ENCODE measurements around the gene LCE3B. TPM values are rescaled to one million over a fixed set of nuclear protein-coding genes. Genes with fewer than 3 reads are reported as not detected.

The LCE3B gene
- not detected in 2 replicates for total RNA-seq (2011; cell fraction: chromatin; rRNA removed; ENCODE audit: low replicate concordance)
- not detected in 2 replicates for total RNA-seq (2011; cell fraction: nucleolus; rRNA removed)
- total RNA-seq (2011; cell fraction: nucleoplasm; rRNA removed) = not detected in 2 replicates
- total RNA-seq (2014; rRNA removed) (not detected in 2 replicates), total RNA-seq (2014; rRNA removed; fragmentation: Illumina TruSeq; extraction: Trizol) (not detected in 2 replicates), total RNA-seq (2015; rRNA removed; fragmentation: Illumina TruSeq; extraction: Trizol) (not detected in 2 replicates), total RNA-seq (2021) (not detected in 2 replicates), polyA plus RNA-seq (2011; rRNA removed) (not detected in 2 replicates), polyA plus RNA-seq (2014; fragmentation: Illumina TruSeq; extraction: Trizol) (not detected in 2 replicates), polyA plus RNA-seq (2014; fragmentation: Nextera tagmentation; extraction: Ambion mirVana) (not detected), polyA plus RNA-seq (2014; rRNA removed) (not detected in 2 replicates), polyA minus RNA-seq (2011; rRNA and poly(A)+ RNA removed) (not detected in 2 replicates), Bru-seq, nascent RNA (not detected), BruChase-seq, experiment 1, labeled RNA remaining after a 2-hour chase (not detected), BruChase-seq, experiment 2, labeled RNA remaining after a 6-hour chase (not detected)
- polyA plus RNA-seq (2011; cell fraction: cytosol; rRNA removed) = not detected in 2 replicates
- not detected in 2 replicates for polyA plus RNA-seq (2011; cell fraction: nucleus; rRNA removed)
- not detected in 2 replicates for polyA plus RNA-seq (2012)
- polyA minus RNA-seq (2011; cell fraction: cytosol; rRNA and poly(A)+ RNA removed) = not detected in 2 replicates
- not detected in 2 replicates for polyA minus RNA-seq (2011; cell fraction: nucleus; rRNA and poly(A)+ RNA removed)
- long read RNA-seq, experiment 1 = 0 reads
- long read RNA-seq, experiment 2 = 0 reads
- long read RNA-seq, experiment 3 = 0 reads

GRCh38 chr1:152613511-152613910 is at the start of gene LCE3B:
Gene LCE3B (plus strand): TSS chr1:152613811. CDS start chr1:152613811, 0 bp downstream.
- FAIRE-seq = no peak
- ChIA-PET CTCF (ENCODE audit: low intra/inter-chr PET ratio) (no interaction called here), POLR2A (no interaction called here)
- Histone ChIP-seq H4K20me1 (replicated peaks; ENCODE audit: control insufficient read depth, insufficient read depth, low read length) (no peaks in the 10 kb centered on the region), H3K27ac (ENCODE audit: extremely low read depth, low read depth, low read length) (no peak within 1 kb of the TSS), H3K79me2 (ENCODE audit: control insufficient read depth, insufficient read depth, low read length) (no peaks in the 10 kb centered on the region), H3K9ac (ENCODE audit: insufficient read depth in 1 of 2, low read depth in 2 of 2, low read length in 2 of 2) (no peak within 1 kb of the TSS), H3K4me1 (replicated peaks in 1 of 2; ENCODE audit: control insufficient read depth in 2 of 2, insufficient read depth in 2 of 2, low read length in 2 of 2) (no peaks in the 10 kb centered on the region), H3K4me3 (no peak within 1 kb of the TSS), H2AFZ (ENCODE audit: low read depth, low read length) (no peak within 1 kb of the TSS), H3K9me1 (ENCODE audit: control insufficient read depth, insufficient read depth, low read length) (no peaks in the 10 kb centered on the region), H3K27me3 (ENCODE audit: control insufficient read depth in 2 of 2, insufficient read depth in 2 of 2, low read length in 2 of 2) (no peaks in the 10 kb centered on the region), H3K36me3 (ENCODE audit: control insufficient read depth, insufficient read depth, low read length) (no peaks in the 10 kb centered on the region), H3K9me3 (replicated peaks; ENCODE audit: control insufficient read depth, insufficient read depth, low read depth, low read length) (no peaks in the 10 kb centered on the region), H3K4me2 (ENCODE audit: insufficient read depth, low read length) (no peak within 1 kb of the TSS)
- WGBS (ENCODE audit: insufficient coverage, low coverage, missing lambda C conversion rate) = 0% methylated on average over 1 of the region's 1 CpG
- DNase-seq (ENCODE audit: extremely low read depth in 1 of 4, low spot score in 3 of 4) = no peak
- ATAC-seq = no peak
- TF ChIP-seq ZNF609 (CRISPR knock-in tag; IDR thresholded peaks at IDR 0.05; ENCODE audit: borderline replicate concordance) = no peak
- TF ChIP-seq SP2 (IDR thresholded peaks at IDR 0.05; ENCODE audit: extremely low read depth, low read depth, low read length, poor library complexity, severe bottlenecking) = no peak
- no peak for TF ChIP-seq ZNF395 (CRISPR knock-in tag; IDR thresholded peaks at IDR 0.05)
- no peak for TF ChIP-seq POLR2A (conservative IDR thresholded peaks at IDR 0.05)
- no peak for TF ChIP-seq ID3 (CRISPR knock-in tag; IDR thresholded peaks at IDR 0.05)
- no peak for TF ChIP-seq ID3 (tag; IDR thresholded peaks at IDR 0.05)
- TF ChIP-seq NFXL1 (CRISPR knock-in tag; IDR thresholded peaks at IDR 0.05) = no peak
- TF ChIP-seq MITF (IDR thresholded peaks at IDR 0.05) = no peak
- BruUV-seq (replicated peaks) = no TSS peak
- intact Hi-C loops (cut with micrococcal nuclease) = no loop called here
- in situ Hi-C loops (cut with MboI) = no loop called here
